HK-2 (cell line): ENCODE measurements around the gene SLC24A1.
"Not testable (repeated sequence)": the region's sequence is repeated elsewhere in the genome, so short reads cannot be mapped to it uniquely, and the experiment has no call there.

Experiments
- DNase-seq: peaks from one replicate; pipeline ENCODE4 v3.0.0-alpha.2; 2018; ENCODE audit not compliant: unreplicated experiment

Gene SLC24A1

DNA sequence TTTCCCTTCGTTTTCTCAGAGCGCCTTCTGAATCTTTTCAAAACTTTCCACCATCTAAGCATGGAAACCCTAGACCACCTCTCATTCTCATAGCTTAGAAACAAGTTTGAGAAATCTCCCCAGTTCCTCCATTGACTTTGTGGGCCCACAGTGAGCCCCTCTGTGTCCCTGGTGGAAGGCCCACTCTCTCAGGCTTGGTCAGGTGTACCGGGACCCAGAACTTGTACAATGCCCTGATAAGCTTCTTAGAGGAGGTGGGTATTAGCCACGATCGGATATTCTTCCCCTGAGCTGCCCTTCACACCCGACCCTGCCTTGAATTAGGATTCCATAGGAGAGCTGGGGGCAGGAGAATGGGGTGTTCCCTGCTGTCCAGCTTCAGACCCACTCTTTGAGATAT, at the start of gene SLC24A1:
Gene SLC24A1, plus strand, starts transcription at position 301 of the 400 bp plus-strand sequence. CDS start 2,143 bp downstream, outside the sequence.
- no peak for DNase-seq

DNA sequence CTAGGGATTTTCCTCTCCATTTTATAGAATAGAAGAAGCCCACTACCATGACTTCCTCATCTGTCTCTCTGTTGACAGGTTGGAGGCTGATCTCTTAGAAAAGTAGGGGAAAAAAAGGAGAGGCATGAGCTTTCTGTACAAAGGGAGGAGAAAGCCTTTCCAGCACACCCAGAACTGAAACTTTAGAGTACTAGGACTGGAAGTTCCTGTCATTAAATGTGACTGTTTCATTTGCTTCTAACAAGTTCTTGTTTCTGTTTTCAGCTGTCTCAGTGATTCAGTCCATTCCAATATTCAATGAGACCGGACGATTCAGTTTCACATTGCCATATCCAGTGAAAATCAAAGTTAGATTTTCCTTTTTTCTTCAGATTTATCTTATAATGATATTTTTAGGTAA, 49.8 kb upstream of the SLC24A1 start:
- no peak for DNase-seq

DNA sequence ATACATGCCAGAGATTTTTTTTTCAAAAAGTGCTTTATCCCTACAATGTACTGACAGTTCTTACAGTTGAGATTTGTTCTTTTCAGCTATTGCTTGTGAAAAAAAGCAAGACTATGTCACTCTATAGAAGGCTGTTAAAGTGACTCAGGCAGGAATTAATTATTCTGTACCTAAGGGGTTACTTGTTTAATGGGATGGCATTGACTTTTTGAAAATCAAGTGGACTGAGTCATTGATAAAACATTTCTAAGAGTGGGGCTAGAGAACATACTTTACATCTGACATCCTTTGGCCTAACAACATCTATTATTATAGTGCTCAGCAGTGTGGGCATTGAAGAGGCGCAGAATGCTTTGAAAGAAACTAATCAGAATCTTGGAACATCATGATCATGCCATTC, 45.1 kb upstream of the SLC24A1 start:
- DNase-seq, result no peak

DNA sequence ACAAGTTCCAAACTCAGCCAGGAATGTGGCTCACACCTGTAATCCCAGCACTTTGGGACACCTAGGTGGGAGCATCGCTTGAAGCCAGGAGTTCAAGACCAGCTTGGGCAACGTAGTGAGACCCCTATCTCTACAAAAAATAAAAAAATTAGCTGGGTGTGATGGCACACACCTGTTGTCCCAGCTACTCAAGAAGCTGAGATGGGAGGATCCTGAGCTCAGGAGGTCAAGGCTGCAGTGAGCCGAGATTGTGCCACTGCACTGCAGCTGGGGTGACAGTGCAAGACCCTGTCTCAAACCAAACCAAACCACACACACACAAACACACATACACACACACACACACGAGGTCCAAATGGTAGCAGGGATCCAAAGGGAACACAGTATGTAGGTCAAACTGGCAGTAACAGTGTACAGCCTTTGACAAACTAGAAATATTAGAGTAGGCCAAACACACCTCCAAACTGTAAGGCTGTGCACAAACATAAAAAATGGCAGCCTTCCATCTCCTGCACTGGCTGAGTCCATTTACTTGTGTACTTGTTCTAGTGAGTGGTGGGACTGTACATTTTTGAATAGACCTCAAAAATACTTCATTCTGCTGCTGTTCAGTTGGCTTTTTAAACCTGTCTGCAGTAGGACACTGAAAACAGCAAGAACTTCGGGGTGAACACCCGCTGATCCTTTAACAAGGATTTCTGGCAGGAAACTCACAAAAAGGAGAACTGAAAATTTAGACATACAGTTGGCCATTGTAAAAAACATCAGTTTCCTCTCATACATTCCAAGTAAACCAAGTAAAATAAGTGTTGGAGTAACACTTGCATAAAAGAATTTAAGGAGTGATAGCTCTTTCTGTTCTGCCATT, 44.4 kb upstream of the SLC24A1 start:
- DNase-seq, result no peak

DNA sequence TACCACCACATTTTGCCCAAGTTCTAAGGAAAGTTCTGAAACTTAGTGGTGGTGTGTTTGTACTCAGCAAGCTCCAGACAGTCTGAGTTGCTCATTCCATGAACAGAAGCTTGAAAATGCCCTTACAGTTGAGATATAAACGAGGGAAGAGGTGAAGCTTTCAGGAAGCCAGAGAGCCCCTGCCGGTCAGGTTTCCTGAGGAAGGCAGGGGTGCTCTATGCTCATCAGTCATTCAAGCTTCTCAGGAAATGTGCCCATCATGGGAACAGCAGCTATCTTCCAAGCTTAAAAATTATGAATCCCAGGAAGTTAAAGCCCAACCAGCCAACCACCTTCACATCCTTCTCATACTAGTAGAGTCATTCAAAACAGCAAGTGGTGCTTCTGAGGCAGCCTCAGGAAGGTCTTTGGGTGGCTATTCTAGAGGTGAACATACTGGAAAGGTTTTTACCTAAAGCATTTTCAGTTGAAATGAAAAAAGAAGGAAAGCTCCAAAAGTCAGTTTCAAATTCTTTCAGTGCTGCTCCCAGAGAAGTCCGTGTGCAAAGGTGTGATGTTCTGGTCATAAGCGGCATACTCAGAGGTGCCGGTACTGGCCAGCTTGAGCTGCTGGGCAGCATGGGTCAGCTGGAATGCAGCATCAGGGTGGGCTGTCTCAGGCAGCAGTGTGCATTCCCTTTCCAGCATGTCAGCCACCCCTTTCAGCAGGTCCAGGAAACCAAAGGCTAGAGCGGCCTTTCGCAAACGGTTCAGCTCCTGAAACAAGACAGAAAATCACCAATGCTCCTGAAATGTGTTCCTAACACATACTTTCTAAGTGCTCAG, 42.6 kb upstream of the SLC24A1 start:
- no peak for DNase-seq

DNA sequence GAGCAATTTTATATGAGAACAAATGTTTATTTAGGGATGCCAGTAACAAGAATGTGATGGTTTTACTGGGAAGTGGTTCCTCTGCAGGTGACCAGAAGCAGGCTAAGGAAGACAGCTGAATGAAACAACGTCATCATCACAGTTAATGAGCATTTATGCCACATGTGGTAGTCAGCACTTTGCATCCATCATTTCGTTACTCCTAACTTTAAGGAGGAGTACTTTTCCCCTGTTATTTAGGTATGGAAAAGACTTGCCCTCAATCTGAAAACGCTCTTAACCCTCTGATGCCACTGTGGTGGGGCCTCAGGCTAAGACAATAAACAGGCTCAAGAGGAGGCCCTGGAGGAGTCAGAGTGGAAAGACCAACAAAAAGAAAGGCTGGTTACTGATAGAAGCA, 42.0 kb upstream of the SLC24A1 start:
- no peak for DNase-seq

DNA sequence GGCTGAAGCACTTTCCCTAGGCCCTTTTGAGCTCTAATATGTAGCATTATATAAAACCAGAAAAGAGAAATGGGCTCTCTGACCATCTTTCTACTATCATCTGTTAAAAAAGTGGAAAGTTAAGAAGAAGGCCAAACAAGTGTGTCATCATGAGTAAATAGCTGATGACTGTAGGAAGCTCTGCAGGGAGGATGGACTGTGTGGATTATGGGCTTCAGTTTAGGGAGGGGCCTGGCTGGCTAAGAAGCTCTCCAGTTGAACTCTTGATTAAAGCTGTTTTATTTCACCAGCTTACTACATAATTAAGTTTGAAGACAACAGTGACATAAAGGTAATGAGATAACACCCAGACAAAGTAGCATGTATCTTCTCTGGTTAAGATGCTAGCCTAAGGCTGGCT, 41.5 kb upstream of the SLC24A1 start:
- no peak for DNase-seq

DNA sequence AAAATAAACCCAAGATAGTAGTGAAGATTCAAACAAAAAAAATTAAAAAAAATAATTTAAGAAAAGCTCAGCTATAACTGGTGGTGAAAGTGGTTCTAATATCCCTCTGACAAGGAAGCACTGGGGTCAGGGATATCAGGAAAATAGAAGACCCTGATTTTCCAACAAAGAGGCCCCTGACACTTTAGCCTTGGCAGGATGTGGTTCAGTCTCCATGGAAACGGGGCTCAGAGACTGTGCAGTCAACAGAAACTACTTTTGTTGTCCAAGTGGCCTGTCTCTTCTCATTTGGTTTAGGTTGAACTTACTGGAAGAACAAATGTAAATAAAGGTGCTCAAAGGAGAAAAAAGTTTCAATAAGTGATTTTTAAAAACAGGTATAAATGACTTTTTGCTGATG, 38.0 kb upstream of the SLC24A1 start:
- DNase-seq, result no peak

DNA sequence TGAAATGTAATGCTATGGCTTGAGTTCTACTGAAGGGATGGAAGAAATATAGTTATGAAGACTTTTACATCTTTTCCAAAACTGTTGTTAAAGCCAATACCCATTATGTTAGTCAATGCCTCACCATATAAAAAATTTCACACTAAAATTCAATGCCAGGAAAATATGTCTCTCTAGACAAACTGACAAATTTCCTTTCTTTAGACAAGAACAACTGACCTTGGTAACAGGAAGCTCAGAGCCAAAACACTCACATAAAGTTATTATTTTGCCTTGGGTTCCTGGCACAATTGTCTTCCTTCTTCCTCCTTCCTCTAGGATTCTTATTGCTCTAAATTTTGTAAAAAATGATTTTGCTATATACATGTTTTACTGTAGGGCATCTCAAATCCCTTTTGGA, 37.5 kb upstream of the SLC24A1 start:
- no peak for DNase-seq

DNA sequence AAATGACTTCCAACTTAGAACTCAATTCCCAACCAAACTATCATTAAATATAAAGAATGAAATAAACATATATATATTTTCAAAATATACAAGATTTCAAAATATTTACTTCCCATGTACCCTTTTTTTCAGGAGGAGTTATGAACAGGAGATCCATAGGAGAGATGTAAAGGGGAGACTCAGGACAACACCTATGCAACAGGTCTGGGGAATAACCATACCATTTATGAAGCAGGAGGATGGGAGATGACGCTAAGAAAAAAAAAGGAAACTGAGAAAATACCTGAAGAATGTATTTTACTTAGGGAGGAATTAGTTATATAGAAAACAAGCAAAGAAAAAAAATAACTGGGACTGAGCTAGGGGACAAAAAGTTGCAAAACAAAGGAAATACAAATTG, 34.6 kb upstream of the SLC24A1 start:
- no peak for DNase-seq

DNA sequence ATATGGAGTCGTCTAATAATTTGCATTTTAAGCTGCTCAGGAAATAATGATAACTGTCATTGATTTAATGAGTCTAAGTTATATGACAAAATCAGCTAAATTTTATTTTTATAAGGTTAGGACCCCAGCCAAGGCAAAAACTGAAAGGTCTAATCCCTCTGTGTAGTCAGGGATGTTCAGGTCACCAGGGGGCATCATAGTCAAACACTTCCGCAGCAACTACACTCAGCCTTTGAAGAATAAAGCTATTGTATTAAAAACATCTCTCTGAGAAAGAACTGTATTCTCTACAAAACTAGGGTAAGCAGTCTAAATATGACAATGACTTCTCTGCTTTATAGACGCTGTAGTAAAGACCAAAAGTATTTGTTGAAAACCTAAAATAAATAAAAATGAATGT, 25.8 kb upstream of the SLC24A1 start:
- DNase-seq, result no peak

DNA sequence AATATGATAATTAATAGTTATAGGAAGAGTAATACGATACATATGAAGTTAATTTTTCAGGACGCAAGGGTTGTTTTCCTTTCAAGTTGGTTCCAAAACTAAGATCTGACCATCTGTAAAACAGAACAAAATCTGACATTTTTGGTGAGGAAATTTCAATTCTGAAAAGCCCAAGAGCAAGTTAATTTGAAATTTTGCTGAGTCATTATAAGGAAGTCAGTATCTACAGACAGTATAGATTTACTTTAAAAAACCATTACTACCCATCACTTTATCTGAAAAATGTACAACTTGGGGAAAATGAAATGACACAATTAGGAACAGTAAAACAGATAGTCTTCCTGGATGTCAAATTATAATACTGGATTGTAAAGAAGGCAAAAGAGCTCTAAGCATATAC, 23.3 kb upstream of the SLC24A1 start:
- no peak for DNase-seq

DNA sequence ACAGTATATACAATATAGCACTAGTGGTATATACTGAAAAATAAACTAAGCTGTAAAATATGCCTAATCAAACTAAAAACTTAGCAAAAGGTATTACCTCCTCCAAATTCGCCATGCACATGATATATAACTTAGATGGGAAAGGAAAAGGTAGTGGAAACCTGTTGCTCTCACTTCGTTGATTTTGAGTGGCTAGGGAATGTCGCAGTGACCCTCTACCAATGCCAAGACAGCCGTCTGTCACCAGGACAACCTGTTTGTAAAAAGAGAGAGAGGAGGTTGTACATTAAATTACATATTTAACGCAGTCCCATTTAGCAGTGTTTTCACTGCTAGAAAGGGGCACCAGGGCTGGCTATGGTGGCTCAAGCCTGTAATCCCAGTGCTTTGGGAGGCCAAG, 22.1 kb upstream of the SLC24A1 start:
- DNase-seq, result no peak

DNA sequence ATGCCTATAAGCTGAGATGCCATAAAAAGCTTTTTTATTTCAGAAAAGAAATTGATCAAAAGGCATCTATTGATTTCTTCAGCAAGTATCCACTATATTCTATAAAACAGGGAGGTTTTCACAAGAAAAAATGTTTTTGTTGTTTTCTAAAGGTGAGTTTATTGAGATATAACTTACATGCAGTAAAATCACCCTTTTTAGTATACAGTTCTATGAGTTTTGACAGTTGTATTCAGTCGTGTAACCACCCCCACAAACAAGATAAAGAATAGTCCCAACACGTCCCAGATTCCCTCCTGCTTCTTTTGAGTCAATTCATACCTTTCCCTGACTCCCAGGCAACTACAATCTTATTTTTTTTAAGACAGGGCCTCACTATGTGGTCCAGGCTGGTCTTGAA, 18.6 kb upstream of the SLC24A1 start:
- DNase-seq, result no peak

DNA sequence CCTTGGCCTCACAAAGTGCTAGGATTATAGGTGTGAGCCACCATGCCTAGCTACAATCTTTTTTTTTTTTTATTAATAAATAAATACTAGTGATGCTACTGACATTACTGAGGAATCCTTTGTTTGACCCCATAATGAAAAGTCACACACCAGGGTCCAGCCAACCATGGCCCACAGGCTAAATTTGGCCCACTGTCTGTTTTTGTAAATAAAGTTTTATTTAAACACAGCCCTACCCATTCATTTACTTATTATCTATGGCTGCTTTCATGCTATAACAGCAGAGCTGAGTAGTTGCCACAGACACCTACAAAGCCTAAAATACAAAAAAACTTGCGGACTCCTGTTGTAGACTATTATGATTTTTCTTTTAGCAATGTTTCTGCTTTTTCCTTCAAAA, 18.2 kb upstream of the SLC24A1 start:
- DNase-seq, result no peak

DNA sequence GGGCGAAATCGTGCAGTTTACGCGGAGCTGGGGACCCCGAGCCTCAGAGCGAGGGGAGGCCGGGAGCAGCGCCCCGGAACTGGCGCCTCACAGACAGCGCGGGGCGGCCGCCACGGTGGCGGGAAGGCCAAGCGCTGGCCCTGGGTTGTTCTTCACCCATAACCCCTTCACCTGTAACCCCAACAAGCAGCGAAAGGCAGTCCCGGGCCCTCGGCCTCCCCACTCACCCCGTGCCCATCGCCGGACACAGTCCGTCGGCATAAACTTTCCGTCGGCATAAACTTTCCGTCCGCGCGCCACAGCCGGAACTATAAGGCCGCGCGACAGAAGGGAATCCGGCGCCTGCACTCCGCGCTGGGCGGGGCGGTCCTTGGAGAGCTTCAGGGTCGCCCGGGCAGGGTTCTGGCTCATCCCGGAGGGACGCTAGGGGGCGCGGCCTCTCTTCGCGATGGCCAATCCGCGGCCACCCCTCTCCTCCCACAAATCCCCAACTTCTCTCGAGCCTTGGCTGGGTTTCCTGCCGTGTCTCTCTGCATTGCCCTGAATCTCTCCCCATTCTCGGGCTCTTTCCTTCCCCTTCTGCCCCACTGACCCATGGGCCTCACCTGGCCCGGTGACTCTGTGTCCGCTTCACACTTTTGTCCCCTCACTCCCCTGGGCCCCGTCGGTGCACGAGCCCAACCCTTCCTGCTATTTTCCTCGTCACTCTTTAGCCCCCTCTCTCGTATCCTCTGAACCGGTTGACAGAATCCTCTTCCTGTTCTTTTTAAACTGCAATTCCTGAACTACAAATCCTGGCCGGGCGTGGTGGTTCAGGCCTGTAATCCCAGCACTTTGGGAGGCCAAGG, 10.6 kb upstream of the SLC24A1 start, which contains the start of gene INTS14:
Gene INTS14, minus strand, starts transcription at position 261 of the 848 bp plus-strand sequence. CDS start 3,751 bp downstream, outside the sequence.
- DNase-seq, result peak; percentile 94

DNA sequence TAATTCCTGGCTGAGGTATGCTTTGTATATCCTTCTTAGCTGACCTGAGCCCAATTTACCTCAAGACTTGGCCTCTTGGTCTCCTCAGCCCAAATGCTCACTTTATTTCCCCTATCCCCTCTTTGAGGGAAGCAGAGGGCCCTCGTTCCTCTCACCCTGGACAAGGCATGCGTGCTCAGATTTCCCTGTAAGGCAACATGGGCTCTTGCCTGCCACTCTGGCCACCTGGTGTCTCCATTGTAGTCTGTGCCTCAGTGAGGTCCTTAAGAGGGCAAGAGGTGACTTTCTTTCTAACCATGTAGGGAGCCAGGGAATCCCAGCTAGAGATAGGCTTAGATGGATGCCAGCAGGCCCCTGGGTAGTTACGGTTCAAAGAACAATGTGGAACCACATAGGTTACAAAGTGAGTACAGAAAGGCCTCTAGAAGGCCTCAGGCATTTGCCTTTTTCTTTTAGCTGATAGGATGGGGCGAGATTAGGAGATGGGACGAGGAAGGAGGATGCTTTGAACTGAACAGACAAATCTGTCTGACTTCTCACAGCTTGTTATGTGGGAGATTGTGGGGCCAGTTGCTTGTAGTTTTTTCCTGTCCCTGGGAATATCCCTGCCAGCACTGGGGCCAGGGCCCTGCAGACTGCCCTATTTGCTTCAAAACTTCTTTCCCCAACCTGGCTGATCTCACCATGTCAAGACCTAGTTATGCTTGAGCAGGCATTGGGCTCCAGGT, 9.7 kb upstream of the SLC24A1 start:
- DNase-seq, result peak; percentile 10

DNA sequence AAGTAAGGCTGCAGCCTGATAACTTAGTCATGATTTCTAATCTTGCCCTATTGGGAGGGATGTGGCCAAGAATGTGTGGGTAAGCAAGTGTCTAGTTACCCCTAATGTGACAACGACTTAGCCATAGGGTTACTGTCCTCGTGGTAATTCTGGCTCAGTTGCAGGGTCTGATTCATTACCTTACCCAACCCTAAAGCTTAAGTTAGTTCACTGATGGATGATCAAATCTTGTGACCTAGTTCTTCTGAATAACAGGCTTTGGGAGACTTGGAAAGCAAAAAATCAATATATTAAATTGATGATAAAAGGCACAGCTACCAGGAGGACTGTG, 9.2 kb upstream of the SLC24A1 start:
- DNase-seq, result no peak

DNA sequence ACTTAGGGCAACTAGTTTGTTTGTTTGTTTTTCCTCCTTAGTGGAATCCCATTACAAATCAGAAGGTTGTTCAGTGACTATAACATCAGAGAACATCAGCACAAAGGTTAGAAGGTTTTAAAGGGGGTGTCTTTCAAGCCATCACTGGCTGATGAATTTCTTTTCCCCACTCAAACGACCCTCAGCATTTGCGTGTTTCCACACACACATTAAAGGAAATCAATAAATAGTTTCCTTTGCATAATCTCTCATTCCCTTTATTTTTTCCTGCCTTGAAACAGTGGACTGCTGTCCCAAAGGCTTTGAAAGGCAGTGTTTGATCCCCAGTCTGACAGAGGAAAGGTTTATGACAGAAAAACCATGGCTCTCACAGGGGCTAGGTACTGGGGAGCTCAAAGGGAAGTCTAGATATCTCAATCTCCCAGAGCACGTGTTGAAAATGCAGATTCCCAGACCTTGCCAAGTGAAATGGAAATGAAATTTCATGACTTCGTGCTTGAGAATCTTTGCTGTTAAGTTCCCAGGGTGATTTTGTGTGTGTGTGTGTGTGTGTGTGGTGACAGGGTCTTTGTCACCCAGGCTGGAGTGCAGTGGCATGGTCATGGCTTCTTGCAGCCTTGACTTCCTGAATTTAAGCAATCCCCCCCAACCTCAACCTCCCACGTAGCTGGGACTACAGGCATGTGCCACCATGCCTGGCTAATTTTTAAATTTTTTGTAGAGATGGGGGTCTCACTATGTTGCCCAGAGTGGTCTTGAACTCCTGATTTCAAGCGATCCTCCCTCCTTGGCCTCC, 8.6 kb upstream of the SLC24A1 start:
- DNase-seq, result no peak

DNA sequence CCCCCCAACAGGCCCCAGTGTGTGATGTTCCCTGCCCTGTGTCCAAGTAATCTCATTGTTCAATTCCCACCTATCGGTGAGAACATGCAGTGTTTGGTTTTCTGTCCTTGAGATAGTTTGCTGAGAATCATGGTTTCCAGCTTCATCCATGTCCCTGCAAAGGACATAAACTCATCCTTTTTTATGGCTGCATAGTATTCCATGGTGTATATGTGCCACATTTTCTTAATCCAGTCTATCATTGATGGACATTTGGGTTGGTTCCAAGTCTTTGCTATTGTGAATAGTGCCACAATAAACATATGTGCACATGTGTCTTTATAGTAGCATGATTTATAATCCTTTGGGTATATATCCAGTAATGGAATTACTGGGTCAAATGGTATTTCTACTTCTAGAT, 5.9 kb upstream of the SLC24A1 start:
- not testable (repeated sequence) for DNase-seq
